ENCODE results near the gene SLC16A8.
"Not testable (repeated sequence)": the region's sequence is repeated elsewhere in the genome, so short reads cannot be mapped to it uniquely, and the experiment has no call there.

Gene SLC16A8

DNA sequence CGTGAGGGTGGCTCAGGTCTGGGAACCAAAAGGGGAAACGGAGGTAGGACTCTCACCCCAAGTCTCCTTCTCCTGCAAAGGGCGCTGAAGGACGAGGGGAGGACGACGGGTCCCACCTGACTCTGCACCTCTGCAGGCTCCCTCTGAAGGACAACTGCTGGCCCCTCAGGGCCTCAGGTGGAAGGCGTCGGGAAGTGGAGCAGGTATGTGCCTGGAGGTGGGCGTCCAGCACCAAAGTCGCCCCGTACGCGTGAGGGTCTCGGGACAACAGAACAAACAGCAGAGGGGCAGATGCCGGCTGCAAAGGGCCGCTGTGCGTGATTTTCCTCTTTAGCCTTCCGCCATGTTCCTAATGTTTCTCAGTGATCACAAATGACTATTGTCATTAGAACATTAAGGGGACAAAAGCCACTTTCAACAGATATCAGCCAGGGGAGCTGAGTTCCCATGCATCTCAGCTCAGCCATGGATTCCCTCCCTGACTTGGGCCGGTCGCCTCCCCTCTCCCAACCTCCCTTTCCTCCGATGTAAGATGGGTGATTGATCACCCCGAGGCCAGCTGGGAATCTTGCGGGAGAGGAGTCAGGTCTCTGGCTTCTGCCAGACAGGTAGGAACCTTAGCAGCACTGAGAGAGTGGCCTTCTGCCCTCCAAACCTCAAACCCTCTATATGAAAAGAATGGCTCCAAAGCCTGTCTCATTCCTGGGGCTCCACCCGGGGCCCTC is 836 bp downstream of the SLC16A8 start:
- no peak for DNase-seq (ENCODE audit: extremely low read depth, low read depth)
- TF ChIP-seq, protein P1, sequence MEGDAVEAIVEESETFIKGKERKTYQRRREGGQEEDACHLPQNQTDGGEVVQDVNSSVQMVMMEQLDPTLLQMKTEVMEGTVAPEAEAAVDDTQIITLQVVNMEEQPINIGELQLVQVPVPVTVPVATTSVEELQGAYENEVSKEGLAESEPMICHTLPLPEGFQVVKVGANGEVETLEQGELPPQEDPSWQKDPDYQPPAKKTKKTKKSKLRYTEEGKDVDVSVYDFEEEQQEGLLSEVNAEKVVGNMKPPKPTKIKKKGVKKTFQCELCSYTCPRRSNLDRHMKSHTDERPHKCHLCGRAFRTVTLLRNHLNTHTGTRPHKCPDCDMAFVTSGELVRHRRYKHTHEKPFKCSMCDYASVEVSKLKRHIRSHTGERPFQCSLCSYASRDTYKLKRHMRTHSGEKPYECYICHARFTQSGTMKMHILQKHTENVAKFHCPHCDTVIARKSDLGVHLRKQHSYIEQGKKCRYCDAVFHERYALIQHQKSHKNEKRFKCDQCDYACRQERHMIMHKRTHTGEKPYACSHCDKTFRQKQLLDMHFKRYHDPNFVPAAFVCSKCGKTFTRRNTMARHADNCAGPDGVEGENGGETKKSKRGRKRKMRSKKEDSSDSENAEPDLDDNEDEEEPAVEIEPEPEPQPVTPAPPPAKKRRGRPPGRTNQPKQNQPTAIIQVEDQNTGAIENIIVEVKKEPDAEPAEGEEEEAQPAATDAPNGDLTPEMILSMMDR (IDR thresholded peaks at IDR 0.05; ENCODE audit: low read depth, low read length): no peak

DNA sequence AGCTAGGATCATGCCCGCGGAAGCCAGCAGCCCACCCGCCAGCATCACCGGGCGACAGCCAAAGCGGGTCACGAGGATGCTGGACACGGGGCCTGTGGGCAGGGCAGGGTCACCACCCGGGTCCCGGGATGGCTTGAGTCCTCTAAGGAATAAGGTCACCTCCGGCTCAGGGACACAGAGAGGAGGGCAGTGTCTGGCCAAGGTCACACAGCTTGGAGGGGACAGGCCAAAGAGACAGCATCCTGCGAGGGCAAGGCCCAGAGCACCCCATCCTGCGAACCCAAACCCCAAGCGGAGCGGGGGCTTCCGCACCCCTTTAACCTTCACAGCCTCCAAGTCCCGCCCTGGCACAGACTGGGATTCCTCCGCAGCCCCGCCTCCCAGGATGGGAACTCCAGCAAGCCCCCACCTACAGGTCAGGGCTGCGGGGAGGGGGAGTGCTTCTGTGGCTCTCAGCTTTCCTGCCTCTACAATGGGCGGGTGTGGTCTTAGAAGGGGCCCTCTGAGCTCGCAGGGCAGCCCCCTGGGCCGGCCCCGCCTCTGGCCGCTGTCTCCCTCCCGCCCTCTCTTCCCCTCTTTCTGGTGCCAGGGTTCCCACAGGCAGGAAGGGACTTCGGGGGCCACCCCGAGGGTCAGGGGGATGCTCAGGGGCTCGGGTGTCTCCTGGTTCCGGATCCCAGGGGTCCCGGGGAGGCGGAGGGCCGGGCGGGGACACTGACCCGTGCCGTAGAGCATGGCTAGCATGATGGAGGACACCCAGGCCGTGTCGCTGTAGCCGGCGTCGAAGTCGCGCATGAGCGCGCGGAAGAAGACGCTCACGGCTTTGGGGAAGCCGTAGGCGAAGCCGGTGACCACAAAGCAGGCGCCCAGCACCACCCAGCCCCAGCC is 1.8 kb downstream of the SLC16A8 start:
- no peak for DNase-seq (ENCODE audit: extremely low read depth, low read depth)
- TF ChIP-seq, protein P1 (IDR thresholded peaks at IDR 0.05; ENCODE audit: low read depth, low read length): no peak

DNA sequence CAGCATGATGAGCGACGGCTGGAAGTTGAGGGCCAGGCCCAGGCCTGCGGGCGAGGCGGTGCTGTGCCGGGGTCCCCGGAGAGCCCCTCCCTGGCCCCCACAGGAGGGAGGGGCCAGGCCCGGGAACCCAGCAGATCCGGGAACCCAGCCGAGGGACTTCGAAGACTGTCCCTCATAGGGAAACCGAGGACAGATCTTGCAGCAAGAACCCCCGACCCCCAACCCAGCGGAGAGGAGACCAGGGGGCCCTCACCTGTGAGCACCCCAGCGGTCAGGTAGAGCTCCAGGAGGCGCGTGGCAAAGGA is 2.4 kb downstream of the SLC16A8 start:
- DNase-seq (ENCODE audit: extremely low read depth, low read depth): no peak
- TF ChIP-seq, protein P1 (IDR thresholded peaks at IDR 0.05; ENCODE audit: low read depth, low read length): no peak

- no peak for DNase-seq (ENCODE audit: extremely low read depth, low read depth)
- TF ChIP-seq, protein P1 (IDR thresholded peaks at IDR 0.05; ENCODE audit: low read depth, low read length): no peak
Observed at GRCh38 chr22:38080850-38081635, 2.9 kb downstream of the SLC16A8 start.

DNA sequence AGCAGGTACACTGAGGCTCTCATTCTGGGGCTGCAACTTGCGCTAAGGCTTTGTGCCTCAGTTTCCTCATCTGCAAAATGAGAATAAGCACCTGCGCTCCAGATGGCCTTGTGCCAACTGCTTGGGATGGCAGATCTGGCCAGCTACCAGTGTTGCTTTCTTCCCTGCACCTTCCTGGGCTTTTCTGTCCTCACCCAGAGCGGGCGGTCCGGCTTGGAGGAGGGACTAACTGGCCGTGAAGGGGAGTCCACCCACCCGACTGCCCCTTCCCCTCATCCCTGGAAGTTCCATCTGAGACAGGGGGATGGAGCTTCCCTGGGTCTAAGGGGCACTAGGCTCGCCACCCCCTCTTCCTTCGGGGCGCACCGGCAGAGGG is 3.5 kb downstream of the SLC16A8 start:
- no peak for DNase-seq (ENCODE audit: extremely low read depth, low read depth)
- TF ChIP-seq, protein P1 (IDR thresholded peaks at IDR 0.05; ENCODE audit: low read depth, low read length): no peak

GRCh38 chr22:38079804-38080203 is 4.2 kb downstream of the SLC16A8 start:
- DNase-seq (ENCODE audit: extremely low read depth, low read depth): no peak
- TF ChIP-seq, protein P1 (IDR thresholded peaks at IDR 0.05; ENCODE audit: low read depth, low read length): no peak

DNA sequence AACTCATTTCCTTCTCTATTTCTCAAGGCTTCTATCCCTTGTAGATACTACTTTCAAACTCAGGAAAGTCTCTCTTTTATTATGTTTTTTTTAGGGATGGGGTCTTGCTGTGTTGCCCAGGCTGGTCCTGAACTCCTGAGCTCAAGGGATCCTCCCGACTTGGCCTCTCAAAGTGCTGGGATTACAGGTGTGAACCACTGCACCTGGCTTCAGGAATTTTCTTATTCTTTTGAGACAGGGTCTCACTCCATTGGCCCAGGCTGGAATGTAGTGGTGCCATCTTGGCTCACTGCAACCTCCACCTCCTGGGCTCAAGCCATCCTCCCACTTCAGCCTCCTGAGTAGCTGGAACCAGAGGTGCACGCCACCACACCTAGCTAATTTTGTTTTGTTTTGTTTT is 4.8 kb downstream of the SLC16A8 start:
- not testable (repeated sequence) for DNase-seq (ENCODE audit: extremely low read depth, low read depth)

All from AG09319 (cell line).